Body of pancreas (tissue), 4 donors: ENCODE measurements around the gene RFC5. TPM values are rescaled to one million over a fixed set of nuclear protein-coding genes. Genes with fewer than 3 reads are reported as not detected.

Experiments used
- ATAC-seq: fragments of 150-250 bp; one replicate; pipeline ENCODE4 v1.9.1; 2016
- DNase-seq, 4 donors: peaks; one replicate each; pipeline ENCODE4 v3.0.0-alpha.2; 2019
- H3K27ac ChIP-seq, 4 donors: fragments of 200-600 bp; sonication (generic); 1 replicate in 3 of 4; 2 replicates in 1 of 4; pipeline versions ENCODE4 v1.5.1 to v1.6.1; 2016 to 2019; ENCODE audit warnings: mild to moderate bottlenecking in 1 of 4, mixed read lengths in 1 of 4, moderate library complexity in 1 of 4
- H3K27me3 ChIP-seq, 2 donors: fragments of 200-600 bp; sonication (generic); one replicate each; pipeline ENCODE4 v1.6.0; 2016; ENCODE audit warnings: mild to moderate bottlenecking in 1 of 2
- H3K36me3 ChIP-seq, 2 donors: fragments of 200-600 bp; sonication (generic); replicated peaks in 1 of 2; 2 replicates each; pipeline ENCODE4 v1.5.1; 2016; ENCODE audit warnings: low read depth in 2 of 2; ENCODE audit not compliant: insufficient read depth in 1 of 2
- H3K4me1 ChIP-seq: fragments of 200-600 bp; sonication (generic); one replicate; pipeline ENCODE4 v1.6.0; 2016
- H3K4me3 ChIP-seq, 2 donors: fragments of 200-600 bp; sonication (generic); 1 replicate in 1 of 2; 2 replicates in 1 of 2; pipeline ENCODE4 v1.5.1; 2016 to 2019
- H3K9me3 ChIP-seq, 3 donors: fragments of 200-600 bp; sonication (generic); 1 replicate in 2 of 3; 2 replicates in 1 of 3; pipeline ENCODE4 v1.5.1; 2016
- CTCF ChIP-seq, 7 experiments: fragments of 450-650 bp in 4 of 7; fragments of 200-600 bp in 3 of 7; sonication (generic) in 3 of 7; IDR thresholded peaks; one replicate each; pipeline ENCODE4 v1.5.1; 2016 to 2019; ENCODE audit warnings: antibody characterized with exemption in 7 of 7
- POLR2A ChIP-seq, 3 donors: fragments of 450-650 bp; IDR thresholded peaks; one replicate each; pipeline ENCODE4 v1.6.1; 2016; ENCODE audit warnings: antibody characterized with exemption in 3 of 3, mild to moderate bottlenecking in 2 of 3
- WGBS, 2 donors: methylation state at CpG; one replicate each; pipeline ENCODE4 v1.1.5; 2017; 5-methylcytosine and 5-hydroxymethylcytosine counted together
- intact Hi-C: fragments of 100-400 bp; cut with DNase I; formaldehyde crosslinking; loops from one replicate; pipeline ENCODE4 v1.15.1; 2023
- total RNA-seq, 2 donors: library from RNA; depleted of rRNA; stranded (reverse); fragments of >200 nt; gene quantifications; one replicate each; pipeline ENCODE4 v1.1.0, GENCODE V29; 2016

Gene RFC5
- total RNA-seq, 2 donors from 2014 or later: 4.6 to 6.2 TPM

GRCh38 chr12:117977373-117977772 lies 39.1 kb upstream of the RFC5 start:
- intact Hi-C loops: no loop called here
- DNase-seq: no peak
- no peak for ATAC-seq
- Histone ChIP-seq H3K4me1 (no peaks in the 10 kb centered on the region), H3K9me3 (no peaks in the 10 kb centered on the region), H3K4me3 (no peak overlapping the region), H3K27me3 (no peaks in the 10 kb centered on the region), H3K27ac (no peak overlapping the region), H3K36me3 (no peaks in the 10 kb centered on the region)
- 72 to 91% methylated on average over 1 of the region's 1 CpG for WGBS, 2 donors
- TF ChIP-seq POLR2A (IDR thresholded peaks at IDR 0.05) (no peak), CTCF (IDR thresholded peaks at IDR 0.05) (no peak)

GRCh38 chr12:117980616-117981015 lies 35.9 kb upstream of the RFC5 start:
- Histone ChIP-seq H3K4me1 (no peaks in the 10 kb centered on the region), H3K9me3 (no peaks in the 10 kb centered on the region), H3K36me3 (no peaks in the 10 kb centered on the region), H3K27me3 (no peaks in the 10 kb centered on the region), H3K27ac (no peak overlapping the region), H3K4me3 (no peak overlapping the region)
- no peak for TF ChIP-seq POLR2A (IDR thresholded peaks at IDR 0.05)
- no peak for TF ChIP-seq CTCF (IDR thresholded peaks at IDR 0.05)
- no peak for ATAC-seq
- intact Hi-C loops: no loop called here
- DNase-seq: no peak
- 75 to 85% methylated on average over 4 of the region's 4 CpGs for WGBS, 2 donors

- H3K36me3 ChIP-seq: no peaks in the 10 kb centered on the region
- H3K4me3 ChIP-seq: no peak overlapping the region
- WGBS, 2 donors: 52 to 71% methylated on average over 5 of the region's 5 CpGs
- H3K27me3 ChIP-seq: no peaks in the 10 kb centered on the region
- TF ChIP-seq POLR2A (IDR thresholded peaks at IDR 0.05) (no peak), CTCF (IDR thresholded peaks at IDR 0.05) (no peak)
- H3K9me3 ChIP-seq: no peaks in the 10 kb centered on the region
- no peak overlapping the region for H3K27ac ChIP-seq
- ATAC-seq (no peak), DNase-seq (no peak)
- H3K4me1 ChIP-seq: no peaks in the 10 kb centered on the region
- intact Hi-C loops: no loop called here
Observed at GRCh38 chr12:117981267-117981666, 35.2 kb upstream of the RFC5 start.

- Histone ChIP-seq H3K4me3 (no peak overlapping the region), H3K27me3 (no peaks in the 10 kb centered on the region), H3K4me1 (no peaks in the 10 kb centered on the region), H3K27ac (no peak overlapping the region), H3K36me3 (no peaks in the 10 kb centered on the region), H3K9me3 (no peaks in the 10 kb centered on the region)
- 75 to 84% methylated on average over 2 of the region's 2 CpGs for WGBS, 2 donors
- ATAC-seq (no peak), DNase-seq (no peak)
- no peak for TF ChIP-seq POLR2A (IDR thresholded peaks at IDR 0.05)
- TF ChIP-seq CTCF (IDR thresholded peaks at IDR 0.05): no peak
- intact Hi-C loops: no loop called here
Observed at GRCh38 chr12:117985182-117985581, 31.3 kb upstream of the RFC5 start.

GRCh38 chr12:117986705-117987469 lies 29.6 kb upstream of the RFC5 start:
- ATAC-seq (no peak), DNase-seq (no peak)
- 58 to 74% methylated on average over 4 of the region's 4 CpGs for WGBS, 2 donors
- no peaks in the 10 kb centered on the region for H3K4me1 ChIP-seq
- no peaks in the 10 kb centered on the region for H3K36me3 ChIP-seq
- H3K9me3 ChIP-seq: no peaks in the 10 kb centered on the region
- TF ChIP-seq CTCF (IDR thresholded peaks at IDR 0.05) (no peak), POLR2A (IDR thresholded peaks at IDR 0.05) (no peak)
- H3K4me3 ChIP-seq: no peak overlapping the region
- no peaks in the 10 kb centered on the region for H3K27me3 ChIP-seq
- intact Hi-C loops: no loop called here
- no peak overlapping the region for H3K27ac ChIP-seq
